HG02571 (cell line): Measurements from ENCODE around the gene TCF15.
"Not testable (repeated sequence)": the region's sequence is repeated elsewhere in the genome, so short reads cannot be mapped to it uniquely, and the experiment has no call there.

ENCODE experiments used
- ATAC-seq: cut with Tn5 transposase; IDR thresholded peaks from one replicate; pipeline ENCODE4 v1.9.1; 2021; ENCODE audit warnings: mild to moderate bottlenecking, moderate library complexity; ENCODE audit not compliant: unreplicated experiment

The TCF15 gene

DNA sequence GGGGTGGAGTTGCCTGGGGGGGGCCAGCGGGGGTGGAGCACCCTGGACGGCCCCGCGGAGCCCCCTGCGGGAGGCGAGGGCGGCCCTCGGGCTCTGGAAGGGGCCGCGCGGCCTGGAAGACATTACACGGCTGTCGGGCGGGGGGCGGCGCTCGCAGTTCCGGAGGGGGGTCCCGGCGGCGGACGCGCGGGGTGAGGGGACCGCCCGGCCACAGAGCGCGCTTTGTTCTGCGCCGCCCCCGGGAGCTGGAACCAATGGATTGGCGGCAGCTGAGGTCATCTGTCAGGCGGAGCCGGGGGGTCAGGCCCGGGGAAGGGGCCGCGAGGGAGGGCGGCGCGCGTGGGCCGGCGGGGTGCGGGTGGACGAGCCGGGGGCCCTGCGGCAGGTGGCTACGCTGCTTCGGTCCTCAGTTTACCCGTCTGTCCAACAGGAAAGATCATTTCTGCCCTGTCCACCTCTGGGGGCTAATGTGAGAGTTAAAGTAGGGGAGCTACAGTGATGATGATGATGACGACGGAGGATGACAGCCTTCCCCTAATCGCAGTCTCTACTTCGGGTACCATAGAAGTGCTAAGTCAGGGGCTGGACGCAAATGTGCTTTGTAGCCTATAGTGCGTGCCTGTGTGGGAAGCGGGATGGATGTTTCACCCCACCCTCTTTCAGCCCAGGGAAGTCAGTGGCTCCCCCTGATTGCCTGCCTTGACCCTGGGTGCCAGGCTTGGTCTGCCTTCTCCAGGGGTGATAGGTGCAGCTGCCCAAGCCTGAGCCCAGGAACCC is 32.5 kb upstream of the TCF15 start:
- ATAC-seq: no peak

DNA sequence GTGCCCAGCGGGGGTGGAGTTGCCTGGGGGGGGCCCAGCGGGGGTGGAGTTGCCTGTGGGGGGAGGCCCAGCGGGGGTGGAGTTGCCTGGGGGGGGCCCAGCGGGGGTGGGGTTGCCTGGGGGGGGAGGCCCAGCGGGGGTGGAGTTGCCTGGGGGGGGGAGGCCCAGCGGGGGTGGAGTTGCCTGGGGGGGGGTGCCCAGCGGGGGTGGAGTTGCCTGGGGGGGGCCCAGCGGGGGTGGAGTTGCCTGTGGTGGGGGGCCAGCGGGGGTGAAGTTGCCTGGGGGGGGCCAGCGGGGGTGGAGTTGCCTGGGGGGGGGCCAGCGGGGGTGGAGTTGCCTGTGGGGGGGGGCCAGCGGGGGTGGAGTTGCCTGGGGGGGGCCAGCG is 31.9 kb upstream of the TCF15 start:
- not testable (repeated sequence) for ATAC-seq

GRCh38 chr20:641516-641875 is 31.4 kb upstream of the TCF15 start:
- ATAC-seq: no peak

GRCh38 chr20:640674-641515 is 30.8 kb upstream of the TCF15 start:
- no peak for ATAC-seq

GRCh38 chr20:638579-638978 is 28.5 kb upstream of the TCF15 start:
- ATAC-seq: no peak

DNA sequence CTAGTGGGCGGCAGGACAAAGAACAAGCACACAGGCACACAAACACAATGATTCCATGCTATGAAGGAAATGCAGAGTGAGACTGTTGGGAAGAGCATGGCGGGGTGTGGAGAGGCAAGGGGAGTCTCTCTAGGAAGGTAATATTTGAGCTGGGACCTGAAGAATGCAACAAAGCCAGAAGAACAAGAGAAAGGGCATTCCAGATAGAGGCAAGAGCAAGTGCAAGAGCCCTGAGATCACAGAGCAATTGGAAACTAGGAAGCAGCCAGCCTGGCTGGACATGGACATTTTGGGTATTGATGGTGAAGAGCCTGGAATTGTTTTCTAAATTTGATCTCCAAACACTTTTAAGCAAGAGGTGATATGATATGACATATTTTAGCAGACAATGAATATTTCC is 27.4 kb upstream of the TCF15 start:
- no peak for ATAC-seq

GRCh38 chr20:635893-636338 is 25.8 kb upstream of the TCF15 start:
- no peak for ATAC-seq

GRCh38 chr20:635028-635892 is 25.2 kb upstream of the TCF15 start:
- no peak for ATAC-seq

DNA sequence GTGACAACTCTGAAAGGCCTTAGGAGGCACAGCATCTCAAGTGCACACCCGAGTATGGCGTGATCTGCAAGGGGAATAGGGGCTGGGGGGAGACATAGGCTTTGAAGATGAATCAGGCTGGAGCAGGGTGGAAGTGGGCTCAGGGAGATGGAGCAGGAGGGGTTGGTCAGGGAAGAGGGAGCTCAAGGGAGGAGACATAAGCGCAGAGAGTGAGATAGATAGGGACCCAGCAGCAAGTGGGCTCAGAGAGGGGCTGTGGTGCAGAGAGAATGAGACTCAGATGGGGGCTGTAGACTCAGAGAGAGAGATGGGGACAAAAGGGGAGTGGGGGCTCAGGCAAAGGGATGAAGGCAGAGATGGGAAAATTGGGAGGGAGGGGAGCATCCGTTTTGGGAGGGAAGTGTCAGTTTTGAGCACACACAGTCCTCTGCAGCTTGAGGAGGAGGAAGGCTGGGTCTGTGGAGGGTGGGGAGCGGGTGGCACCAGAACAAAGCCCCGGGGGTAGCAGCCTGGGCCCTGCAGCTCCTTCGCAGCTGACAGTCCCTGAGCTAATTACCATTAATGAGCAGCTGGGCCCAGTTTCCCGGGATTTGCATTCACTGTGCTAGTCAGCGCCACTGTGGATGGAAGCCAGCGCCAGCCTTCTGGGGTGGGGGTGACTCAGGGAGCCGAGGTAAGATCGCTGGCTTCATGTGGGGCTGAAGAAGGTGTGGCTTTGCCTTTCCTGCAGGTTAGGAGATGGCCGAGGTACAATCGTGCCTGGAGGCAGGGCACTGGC is 24.2 kb upstream of the TCF15 start:
- no peak for ATAC-seq

GRCh38 chr20:631101-631500 is 21.0 kb upstream of the TCF15 start:
- no peak for ATAC-seq

DNA sequence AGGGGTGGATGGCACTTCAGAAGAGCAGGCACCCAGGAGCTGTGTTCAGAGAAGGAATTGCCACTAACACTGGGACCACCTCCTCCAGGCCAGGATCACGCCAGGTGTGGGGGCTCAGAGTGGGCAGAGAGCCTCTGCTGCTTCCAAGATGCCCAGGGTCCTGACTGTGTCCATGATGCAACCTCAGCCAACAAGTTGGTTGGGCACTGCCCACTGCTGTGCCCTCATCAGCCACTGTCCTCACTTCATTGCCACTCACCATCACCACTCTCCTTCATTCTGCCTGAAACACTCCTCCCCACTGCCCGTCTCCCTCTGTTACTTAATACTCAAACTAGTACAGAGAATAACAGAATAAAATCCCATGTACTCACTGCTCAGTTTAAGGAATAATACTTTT is 16.5 kb upstream of the TCF15 start:
- ATAC-seq: no peak

- no peak for ATAC-seq
Measured at GRCh38 chr20:625360-625932, 15.3 kb upstream of the TCF15 start.

DNA sequence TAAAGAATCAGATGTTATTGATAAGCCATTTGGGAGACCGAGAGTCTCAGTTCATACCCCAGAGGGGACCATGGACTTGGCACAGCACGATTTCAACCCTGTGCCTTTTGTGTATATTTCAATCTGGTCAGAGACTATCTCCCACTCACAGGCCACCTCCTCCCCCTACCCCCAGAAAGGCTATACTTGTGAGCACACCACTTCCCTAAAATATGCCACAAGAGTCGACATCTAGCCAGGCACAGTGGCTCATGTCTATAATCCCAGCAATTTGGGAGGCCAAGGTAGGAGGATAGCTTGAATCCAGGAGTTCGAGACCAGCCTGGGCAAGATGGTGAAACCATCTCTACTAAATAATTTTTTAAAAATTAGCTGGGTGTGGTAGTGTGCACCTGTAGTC is 13.6 kb upstream of the TCF15 start:
- ATAC-seq: no peak

- no peak for ATAC-seq
Measured at GRCh38 chr20:623021-623420, 12.9 kb upstream of the TCF15 start.

DNA sequence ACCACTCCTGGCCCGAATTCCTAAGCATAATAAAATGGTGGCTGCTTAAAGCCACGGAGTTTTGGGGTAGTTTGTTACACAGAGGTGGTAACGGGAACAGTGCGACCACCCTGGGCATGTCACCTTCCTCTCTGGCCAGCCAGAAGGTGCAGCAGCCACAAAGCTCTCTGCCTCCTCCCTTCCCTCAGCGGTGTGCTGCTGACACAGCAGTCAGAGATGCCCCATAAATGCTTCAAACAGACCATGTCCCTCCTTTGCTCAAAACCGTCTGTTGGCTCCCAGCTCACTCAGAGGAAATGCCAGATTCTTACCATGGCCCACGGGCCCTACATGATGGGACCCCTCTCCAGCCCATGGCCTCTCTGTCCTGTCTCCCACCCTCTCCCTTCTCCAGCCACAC is 12.1 kb upstream of the TCF15 start:
- ATAC-seq: no peak

GRCh38 chr20:621125-621756 is 11.1 kb upstream of the TCF15 start:
- no peak for ATAC-seq

DNA sequence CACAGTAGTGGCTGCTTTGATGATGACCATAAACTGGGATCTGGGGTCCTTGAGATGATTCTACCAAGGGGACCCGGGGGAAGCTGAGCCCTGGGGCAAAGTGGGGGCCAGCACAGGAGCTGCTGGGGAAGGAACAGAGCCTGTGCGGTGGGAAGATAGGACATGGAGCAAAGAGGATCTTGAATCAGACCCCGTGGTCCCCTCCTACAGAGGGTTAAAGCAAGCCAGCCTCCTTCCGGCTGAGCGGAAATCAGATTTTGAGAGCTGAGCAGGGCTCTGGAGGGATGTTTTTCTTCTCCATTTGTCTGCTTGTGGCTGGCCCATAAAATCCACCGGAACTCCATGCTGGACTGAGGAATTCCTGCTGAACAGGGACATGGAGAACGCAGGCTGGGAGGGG is 10.1 kb upstream of the TCF15 start:
- ATAC-seq: no peak

GRCh38 chr20:618980-619379 is 8.9 kb upstream of the TCF15 start:
- no peak for ATAC-seq

DNA sequence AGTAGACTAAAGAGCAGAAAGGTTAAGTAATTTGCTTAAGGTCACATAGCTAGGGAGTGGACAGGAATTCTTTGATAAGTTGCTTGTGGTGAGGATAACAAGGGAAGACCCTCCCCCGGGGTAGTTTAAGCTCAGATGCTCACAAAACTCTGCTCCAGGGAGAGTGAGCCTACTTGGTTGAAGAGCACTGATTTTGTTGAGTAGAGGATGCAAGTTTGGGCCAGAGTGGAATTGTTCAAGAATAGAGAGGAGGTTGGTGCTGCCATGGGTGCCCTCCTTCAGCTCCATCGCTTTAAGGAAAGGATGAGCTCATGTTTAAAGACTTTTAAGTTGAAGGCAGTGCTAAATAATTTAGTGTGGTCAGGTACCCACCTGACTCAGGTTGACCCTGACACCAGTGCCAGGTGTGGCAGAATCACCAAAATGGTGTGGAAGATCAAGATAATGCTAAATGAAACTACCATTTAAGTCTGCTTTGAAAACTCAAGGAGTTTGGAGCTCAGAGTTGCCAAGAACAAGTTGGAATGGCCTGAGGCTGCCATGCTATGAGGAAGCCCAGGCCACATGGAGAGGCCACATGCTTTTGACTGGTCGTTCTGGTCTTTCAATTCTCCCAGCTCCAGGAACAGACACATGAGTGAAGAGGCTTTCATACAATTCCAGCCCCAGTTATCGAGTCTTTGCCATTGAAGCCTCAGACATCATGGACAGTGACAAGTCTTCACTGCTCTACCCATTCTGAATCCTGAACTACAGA is 8.0 kb upstream of the TCF15 start:
- no peak for ATAC-seq
